Neural progenitor cell (in vitro differentiated cells): ENCODE data around the gene UMAD1.

ENCODE experiments used
- EZH2 ChIP-seq: fragments of 200-600 bp; sonication (generic); IDR thresholded peaks from 2 replicates; pipeline ENCODE4 v1.6.1; 2017; ENCODE audit warnings: antibody characterized with exemption, mild to moderate bottlenecking, moderate library complexity
- EZH2phosphoT487 ChIP-seq: fragments of 200-600 bp; sonication (generic); IDR thresholded peaks from 2 replicates; pipeline ENCODE4 v1.6.1; 2017; ENCODE audit warnings: antibody characterized with exemption
- TF ChIP-seq, protein P1 (sequence below): fragments of 200-600 bp; sonication (generic); IDR thresholded peaks from 2 replicates; pipeline ENCODE4 v1.5.1; 2017; ENCODE audit warnings: antibody characterized with exemption, mild to moderate bottlenecking

DNA sequence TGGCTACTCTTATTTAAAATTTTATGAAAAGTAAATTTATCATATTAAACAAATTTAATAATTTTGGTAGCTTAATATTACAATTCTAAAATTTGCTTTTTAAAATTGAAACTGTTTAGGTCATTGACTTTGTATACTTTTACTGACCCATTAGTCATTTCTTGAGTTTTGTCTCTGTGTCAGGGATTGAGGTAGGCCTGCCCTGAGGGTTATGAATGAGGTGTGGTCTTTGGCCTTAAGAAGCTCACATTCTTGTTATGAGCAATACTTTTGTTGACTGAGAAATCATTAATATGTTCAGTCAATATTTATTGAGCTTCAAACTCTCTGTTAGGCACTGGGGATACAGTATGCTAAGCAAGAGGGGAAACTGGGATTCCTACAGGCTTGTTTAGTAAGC lies 124.9 kb downstream of the UMAD1 start:
- TF ChIP-seq, protein P1, sequence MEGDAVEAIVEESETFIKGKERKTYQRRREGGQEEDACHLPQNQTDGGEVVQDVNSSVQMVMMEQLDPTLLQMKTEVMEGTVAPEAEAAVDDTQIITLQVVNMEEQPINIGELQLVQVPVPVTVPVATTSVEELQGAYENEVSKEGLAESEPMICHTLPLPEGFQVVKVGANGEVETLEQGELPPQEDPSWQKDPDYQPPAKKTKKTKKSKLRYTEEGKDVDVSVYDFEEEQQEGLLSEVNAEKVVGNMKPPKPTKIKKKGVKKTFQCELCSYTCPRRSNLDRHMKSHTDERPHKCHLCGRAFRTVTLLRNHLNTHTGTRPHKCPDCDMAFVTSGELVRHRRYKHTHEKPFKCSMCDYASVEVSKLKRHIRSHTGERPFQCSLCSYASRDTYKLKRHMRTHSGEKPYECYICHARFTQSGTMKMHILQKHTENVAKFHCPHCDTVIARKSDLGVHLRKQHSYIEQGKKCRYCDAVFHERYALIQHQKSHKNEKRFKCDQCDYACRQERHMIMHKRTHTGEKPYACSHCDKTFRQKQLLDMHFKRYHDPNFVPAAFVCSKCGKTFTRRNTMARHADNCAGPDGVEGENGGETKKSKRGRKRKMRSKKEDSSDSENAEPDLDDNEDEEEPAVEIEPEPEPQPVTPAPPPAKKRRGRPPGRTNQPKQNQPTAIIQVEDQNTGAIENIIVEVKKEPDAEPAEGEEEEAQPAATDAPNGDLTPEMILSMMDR, result no peak
- TF ChIP-seq EZH2phosphoT487 (no peak), EZH2 (no peak)
